Motor neuron (in vitro differentiated cells): Measurements from ENCODE around the gene TBCC. TPM values are rescaled to one million over a fixed set of nuclear protein-coding genes. Genes with fewer than 3 reads are reported as not detected.
A peak's percentile ranks its signal among the peaks of the same experiment; 100 is the strongest.
"Not testable (repeated sequence)": the region's sequence is repeated elsewhere in the genome, so short reads cannot be mapped to it uniquely, and the experiment has no call there.

Source experiments
- ATAC-seq, 8 experiments: fragments of 200-7000 bp; cut with Tn5 transposase; replicated peaks in 6 of 8; 2 replicates each; pipeline ENCODE4 v1.8.0; 2021; ENCODE audit warnings: mild to moderate bottlenecking in 8 of 8, moderate library complexity in 8 of 8
- H3K27ac ChIP-seq, 2 donors: fragments of 250-450 bp; sonication (Bioruptor Pico); 2 replicates each; pipeline ENCODE4 v1.9.0; 2021; ENCODE audit warnings: antibody characterized with exemption in 2 of 2, mild to moderate bottlenecking in 2 of 2, moderate library complexity in 1 of 2
- H3K4me1 ChIP-seq, 2 donors: fragments of 250-450 bp; sonication (Bioruptor Pico); replicated peaks in 1 of 2; 2 replicates each; pipeline ENCODE4 v1.6.1; 2021; ENCODE audit warnings: antibody characterized with exemption in 2 of 2, mild to moderate bottlenecking in 2 of 2, moderate library complexity in 1 of 2
- H3K4me3 ChIP-seq, 5 donors: fragments of 250-450 bp; sonication (Bioruptor Pico); 2 replicates each; pipeline ENCODE4 v1.9.0; 2021; ENCODE audit warnings: antibody characterized with exemption in 5 of 5, mild to moderate bottlenecking in 5 of 5, moderate library complexity in 4 of 5
- WGBS, 10 experiments: fragments of 450-650 bp; shearing (Covaris generic); methylation state at CpG; one replicate each; pipeline ENCODE4 v1.0.0; 2022; 5-methylcytosine and 5-hydroxymethylcytosine counted together
- in situ Hi-C, 9 experiments: fragments of 400-800 bp; cut with MboI; loops; one replicate each; pipeline ENCODE4 v1.15.0; 2021; ENCODE audit warnings: low sequenced_read_pairs in 9 of 9, low pct_unique_long_range_greater_than_20kb in 2 of 9; ENCODE audit not compliant: unreplicated experiment in 9 of 9
- total RNA-seq, 8 experiments: library from RNA; unstranded; fragments of 300-600 nt; gene quantifications; 2 replicates each; pipeline versions ENCODE4 v1.2.3 to v1.2.4, GENCODE V29; 2022

TBCC gene
- total RNA-seq, 8 experiments from 2014 or later: 24.5 to 47.9 (median 34.5) TPM

DNA sequence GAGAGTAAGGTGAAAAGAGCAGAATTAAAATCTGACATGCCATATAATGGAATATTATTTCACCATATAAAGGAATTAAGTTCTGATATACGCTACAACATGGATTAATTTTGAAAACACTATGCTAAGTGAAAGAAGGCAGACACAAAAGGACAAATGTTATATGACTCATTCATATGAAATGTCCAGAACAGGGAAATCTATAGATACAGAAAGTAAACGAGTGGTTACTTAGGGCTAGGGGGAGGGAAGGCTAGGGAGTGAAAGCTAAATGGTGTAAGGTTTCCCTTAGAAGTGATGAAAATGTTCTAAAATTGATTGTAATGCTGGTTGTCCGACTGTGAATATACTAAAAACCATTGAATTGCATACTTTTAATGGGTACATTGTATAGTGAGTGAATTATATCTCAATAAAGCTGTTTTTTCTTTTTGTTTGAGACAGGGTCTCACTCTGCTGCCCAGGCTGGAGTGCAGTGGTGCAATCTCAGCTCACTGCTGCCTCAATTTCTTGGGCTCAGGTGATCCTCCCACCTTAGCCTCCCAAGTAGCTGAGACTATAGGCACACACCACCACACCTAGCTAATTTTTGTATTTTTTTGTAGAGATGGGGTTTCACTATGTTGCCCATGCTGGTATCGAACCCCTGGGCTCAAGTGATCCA, 31.7 kb downstream of the TBCC start:
- in situ Hi-C loops: no loop called here
- ATAC-seq: peak in 2 of 8 experiments; percentile 17 to 22
- Histone ChIP-seq H3K27ac (no peak overlapping the region), H3K4me3 (no peak overlapping the region), H3K4me1 (peaks cover 0 to 5% of the 10 kb centered on the region in 2 donors)
- 63 to 86% (median 70%) methylated on average over 1 to 4 of the region's 4 CpGs for WGBS, 10 experiments

GRCh38 chr6:42711930-42712329, 34.0 kb downstream of the TBCC start:
- H3K27ac ChIP-seq: no peak overlapping the region
- WGBS, 10 experiments: 38 to 80% (median 72%) methylated on average over 1 to 5 of the region's 5 CpGs; no CpG with 5 or more reads in 2 of the 10 experiments
- in situ Hi-C loops: no loop called here
- no peak overlapping the region for H3K4me3 ChIP-seq
- no peak for ATAC-seq
- H3K4me1 ChIP-seq: peaks cover 0 to 5% of the 10 kb centered on the region in 2 donors

GRCh38 chr6:42710316-42710715, 35.6 kb downstream of the TBCC start:
- ATAC-seq: peak in 6 of 8 experiments; percentile 4 to 98 (median 50)
- Histone ChIP-seq H3K27ac (peak overlapping the region in 1 of 2 donors; percentile 19), H3K4me3 (no peak overlapping the region), H3K4me1 (peaks cover 0 to 5% of the 10 kb centered on the region in 2 donors)
- 40 to 72% (median 51%) methylated on average over 1 to 8 of the region's 9 CpGs; no CpG with 5 or more reads in 5 of the 10 experiments for WGBS, 10 experiments
- in situ Hi-C loops: no loop called here

DNA sequence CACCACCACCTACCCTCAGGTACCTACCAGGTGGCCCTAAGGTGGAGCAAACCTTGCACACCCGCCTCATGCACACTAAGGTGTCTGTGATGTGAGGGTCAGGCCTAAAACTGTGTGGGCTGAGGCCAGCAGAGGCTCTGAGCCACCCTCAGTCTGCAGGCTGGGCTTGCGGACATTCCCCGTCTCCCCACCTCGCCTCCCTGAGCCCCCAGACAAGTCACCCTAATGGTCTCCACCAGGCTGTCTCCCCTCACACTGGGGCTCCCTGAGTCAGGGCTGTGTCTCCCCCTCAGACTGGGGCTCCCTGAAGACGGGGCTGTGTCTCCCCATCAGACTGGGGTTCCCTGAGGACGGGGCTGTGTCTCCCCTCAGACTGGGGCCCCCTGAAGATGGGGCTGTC, 36.0 kb downstream of the TBCC start:
- Histone ChIP-seq H3K4me3 (no peak overlapping the region), H3K4me1 (peaks cover 0 to 5% of the 10 kb centered on the region in 2 donors), H3K27ac (peak overlapping the region in 1 of 2 donors; percentile 19)
- WGBS, 10 experiments: 76 to 90% (median 80%) methylated on average over 1 to 3 of the region's 6 CpGs; no CpG with 5 or more reads in 6 of the 10 experiments
- in situ Hi-C loops: no loop called here
- peak in 2 of 8 experiments; percentile 5 to 11 for ATAC-seq

GRCh38 chr6:42708096-42708495, 37.8 kb downstream of the TBCC start:
- no peak overlapping the region for H3K27ac ChIP-seq
- no peak overlapping the region for H3K4me3 ChIP-seq
- ATAC-seq: no peak
- in situ Hi-C loops: no loop called here
- peaks cover 0 to 5% of the 10 kb centered on the region in 2 donors for H3K4me1 ChIP-seq
- WGBS, 10 experiments: 40 to 100% (median 70%) methylated on average over 1 to 4 of the region's 11 CpGs; no CpG with 5 or more reads in 7 of the 10 experiments

GRCh38 chr6:42707595-42707994, 38.3 kb downstream of the TBCC start:
- H3K27ac ChIP-seq: no peak overlapping the region
- no peak for ATAC-seq
- 58 to 100% (median 71%) methylated on average over 1 to 4 of the region's 7 CpGs; no CpG with 5 or more reads in 4 of the 10 experiments for WGBS, 10 experiments
- no peak overlapping the region for H3K4me3 ChIP-seq
- in situ Hi-C loops: no loop called here
- H3K4me1 ChIP-seq: peaks cover 0 to 5% of the 10 kb centered on the region in 2 donors

- Histone ChIP-seq H3K27ac (no peak overlapping the region), H3K4me3 (no peak overlapping the region), H3K4me1 (peaks cover 0 to under 1% of the 10 kb centered on the region in 2 donors)
- ATAC-seq: no peak
- in situ Hi-C loops: no loop called here
- WGBS, 10 experiments: 60 to 100% (median 92%) methylated on average over 1 to 3 of the region's 4 CpGs; no CpG with 5 or more reads in 4 of the 10 experiments
Measured at GRCh38 chr6:42704937-42705374, 40.9 kb downstream of the TBCC start.

DNA sequence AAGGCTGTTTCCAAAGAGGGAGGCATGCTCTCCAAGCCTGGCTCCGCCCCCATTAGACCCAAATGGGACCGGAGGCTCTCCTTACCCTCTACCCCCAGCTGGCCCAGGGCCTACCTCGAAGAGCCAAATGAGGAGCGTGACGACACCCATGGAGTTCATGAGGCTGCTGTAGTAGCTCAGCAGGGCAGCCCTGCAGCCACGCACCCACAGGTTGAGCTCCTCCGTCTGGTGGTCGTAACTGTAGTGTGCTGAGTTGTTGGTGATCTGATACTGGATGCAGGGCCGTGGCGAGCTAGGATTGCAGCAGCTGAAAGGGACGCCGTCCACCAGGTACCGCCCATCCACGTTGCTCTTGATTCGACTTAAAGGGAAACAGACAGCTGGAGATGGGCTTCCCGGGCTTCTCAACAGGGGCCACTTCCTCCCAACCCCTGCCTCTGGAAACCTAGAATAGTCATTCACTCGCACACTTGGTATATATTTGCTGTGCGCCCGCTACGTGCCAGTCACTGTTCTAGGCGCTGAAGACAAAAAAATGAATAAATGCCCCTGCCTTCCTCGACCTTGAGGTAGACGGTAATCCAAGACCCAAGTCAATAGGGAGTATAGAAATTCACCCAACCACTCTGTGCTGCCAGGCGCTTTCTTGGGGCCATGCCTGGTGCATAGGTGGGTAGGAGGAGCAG, 41.5 kb downstream of the TBCC start:
- Histone ChIP-seq H3K27ac (no peak overlapping the region), H3K4me1 (no peaks in the 10 kb centered on the region), H3K4me3 (peak overlapping the region in 1 of 5 donors; percentile 16)
- in situ Hi-C loops: no loop called here
- 18 to 94% (median 64%) methylated on average over 3 to 19 of the region's 24 CpGs for WGBS, 10 experiments
- ATAC-seq: peak in 6 of 8 experiments; percentile 24 to 84 (median 70)

- H3K4me1 ChIP-seq, in situ Hi-C loops, H3K4me3 ChIP-seq, H3K27ac ChIP-seq, ATAC-seq: not testable (repeated sequence)
- WGBS, 10 experiments: 80 to 100% (median 92%) methylated on average over 1 to 3 of the region's 3 CpGs; no CpG with 5 or more reads in 3 of the 10 experiments
Measured at GRCh38 chr6:42702786-42703185, 43.1 kb downstream of the TBCC start.

DNA sequence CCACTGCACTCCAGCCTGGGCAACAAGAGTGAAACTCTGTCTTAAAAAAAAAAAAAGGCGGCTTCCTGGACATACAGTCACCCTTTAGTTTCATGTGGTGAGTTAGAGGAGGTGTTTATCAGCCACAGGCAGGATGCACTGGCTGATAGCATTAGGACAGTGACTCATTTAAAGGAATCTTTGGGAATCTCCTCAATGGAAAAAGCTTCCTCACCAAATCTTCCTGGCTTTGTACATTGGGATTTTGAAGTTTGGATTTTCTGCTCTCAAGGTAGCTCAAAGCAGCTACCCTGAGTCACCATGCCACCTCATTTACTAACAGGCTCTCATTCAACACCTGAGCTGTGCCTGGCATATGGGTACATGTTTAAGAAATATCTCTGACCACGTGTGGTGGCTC, 43.7 kb downstream of the TBCC start:
- in situ Hi-C loops: no loop called here
- no peak for ATAC-seq
- Histone ChIP-seq H3K4me3 (no peak overlapping the region), H3K4me1 (no peaks in the 10 kb centered on the region), H3K27ac (no peak overlapping the region)
- WGBS, 10 experiments: 60 to 100% (median 71%) methylated on average over 1 to 2 of the region's 2 CpGs; no CpG with 5 or more reads in 3 of the 10 experiments

DNA sequence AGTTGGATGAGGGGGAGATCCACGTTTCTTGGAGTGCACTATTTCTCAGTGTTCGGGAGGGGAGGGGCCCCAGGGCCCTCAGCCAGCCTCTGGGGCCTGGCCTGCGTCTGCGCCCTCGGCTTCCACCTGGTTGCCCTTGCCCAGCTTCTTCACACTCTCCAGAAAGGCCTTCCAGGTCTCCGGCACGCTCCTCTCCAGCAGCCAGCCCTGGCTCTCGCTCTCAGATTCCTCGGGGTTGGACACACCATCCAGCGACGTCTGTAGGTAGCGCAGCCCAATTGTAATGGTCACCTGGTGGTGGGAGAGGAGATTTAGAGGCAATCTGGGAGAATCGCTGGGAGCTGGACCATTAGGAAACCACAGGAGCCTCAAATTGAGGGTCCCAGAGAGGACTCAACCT, 47.7 kb downstream of the TBCC start:
- Histone ChIP-seq H3K4me3 (no peak overlapping the region), H3K27ac (no peak overlapping the region), H3K4me1 (no peaks in the 10 kb centered on the region)
- WGBS, 10 experiments: 53 to 65% (median 60%) methylated on average over 1 to 4 of the region's 13 CpGs; no CpG with 5 or more reads in 6 of the 10 experiments
- peak in 1 of 8 experiments; percentile 8 for ATAC-seq
- in situ Hi-C loops: loop anchor here in 1 of 9 experiments (25.0 kb wide), 1 partner anchor 164 kb away; no protein-coding TSS in a partner anchor

DNA sequence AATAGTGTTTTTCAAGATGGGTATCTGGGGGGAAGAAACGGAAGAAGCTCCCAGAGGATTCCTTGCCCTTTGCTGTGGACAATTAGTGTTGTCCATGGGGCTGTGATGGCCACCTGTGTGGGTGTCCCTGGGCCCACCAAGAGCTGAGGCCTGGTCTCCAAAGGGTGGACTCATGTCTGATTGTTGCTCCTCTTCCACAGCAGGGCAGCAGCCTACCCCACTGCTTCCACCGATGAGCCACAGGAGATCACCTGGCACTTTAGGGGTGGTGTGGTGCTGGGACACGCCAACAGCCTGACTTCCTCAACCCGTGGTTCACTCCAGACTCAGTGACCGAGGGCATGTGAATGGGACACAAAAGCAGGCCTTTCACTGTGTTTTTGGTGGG, 48.6 kb downstream of the TBCC start:
- H3K4me3 ChIP-seq: no peak overlapping the region
- no peak for ATAC-seq
- WGBS, 10 experiments: 60 to 100% (median 92%) methylated on average over 1 to 4 of the region's 5 CpGs; no CpG with 5 or more reads in 1 of the 10 experiments
- H3K4me1 ChIP-seq: no peaks in the 10 kb centered on the region
- in situ Hi-C loops: loop anchor here in 1 of 9 experiments (25.0 kb wide), 1 partner anchor 165 kb away; no protein-coding TSS in a partner anchor
- H3K27ac ChIP-seq: no peak overlapping the region
